Vagina (tissue), 2 donors: ENCODE results near the gene KRTAP1-3.

Source experiments
- POLR2AphosphoS5 ChIP-seq, 2 donors: sonication (generic); formaldehyde crosslinking; IDR thresholded peaks; one replicate each; pipeline ENCODE4 v1.9.0; 2017; ENCODE audit warnings: antibody characterized with exemption in 2 of 2, mild to moderate bottlenecking in 2 of 2, low read depth in 1 of 2; ENCODE audit not compliant: insufficient read depth in 1 of 2
- TF ChIP-seq, protein P1 (sequence below), 3 experiments: fragments of 450-650 bp in 2 of 3; fragments of 200-600 bp in 1 of 3; sonication (generic) in 1 of 3; IDR thresholded peaks; one replicate each; pipeline ENCODE4 v1.5.1; 2017 to 2019; ENCODE audit warnings: antibody characterized with exemption in 3 of 3, mild to moderate bottlenecking in 2 of 3, moderate library complexity in 2 of 3

- no peak for TF ChIP-seq POLR2AphosphoS5 (IDR thresholded peaks at IDR 0.05; ENCODE audit: insufficient read depth in 1 of 2, low read depth in 1 of 2)
- TF ChIP-seq, protein P1, sequence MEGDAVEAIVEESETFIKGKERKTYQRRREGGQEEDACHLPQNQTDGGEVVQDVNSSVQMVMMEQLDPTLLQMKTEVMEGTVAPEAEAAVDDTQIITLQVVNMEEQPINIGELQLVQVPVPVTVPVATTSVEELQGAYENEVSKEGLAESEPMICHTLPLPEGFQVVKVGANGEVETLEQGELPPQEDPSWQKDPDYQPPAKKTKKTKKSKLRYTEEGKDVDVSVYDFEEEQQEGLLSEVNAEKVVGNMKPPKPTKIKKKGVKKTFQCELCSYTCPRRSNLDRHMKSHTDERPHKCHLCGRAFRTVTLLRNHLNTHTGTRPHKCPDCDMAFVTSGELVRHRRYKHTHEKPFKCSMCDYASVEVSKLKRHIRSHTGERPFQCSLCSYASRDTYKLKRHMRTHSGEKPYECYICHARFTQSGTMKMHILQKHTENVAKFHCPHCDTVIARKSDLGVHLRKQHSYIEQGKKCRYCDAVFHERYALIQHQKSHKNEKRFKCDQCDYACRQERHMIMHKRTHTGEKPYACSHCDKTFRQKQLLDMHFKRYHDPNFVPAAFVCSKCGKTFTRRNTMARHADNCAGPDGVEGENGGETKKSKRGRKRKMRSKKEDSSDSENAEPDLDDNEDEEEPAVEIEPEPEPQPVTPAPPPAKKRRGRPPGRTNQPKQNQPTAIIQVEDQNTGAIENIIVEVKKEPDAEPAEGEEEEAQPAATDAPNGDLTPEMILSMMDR (IDR thresholded peaks at IDR 0.05) = no peak
Measured at GRCh38 chr17:41054025-41054424, 19.4 kb upstream of the KRTAP1-3 start.
